ENCODE data around the gene CDKN2AIPNL. TPM values are rescaled to one million over a fixed set of nuclear protein-coding genes. Genes with fewer than 3 reads are reported as not detected.

CDKN2AIPNL gene, protein sequence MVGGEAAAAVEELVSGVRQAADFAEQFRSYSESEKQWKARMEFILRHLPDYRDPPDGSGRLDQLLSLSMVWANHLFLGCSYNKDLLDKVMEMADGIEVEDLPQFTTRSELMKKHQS
- total RNA-seq (2014; rRNA removed; shearing (Covaris generic)) = 45.0 and 57.5 TPM in 2 replicates

DNA sequence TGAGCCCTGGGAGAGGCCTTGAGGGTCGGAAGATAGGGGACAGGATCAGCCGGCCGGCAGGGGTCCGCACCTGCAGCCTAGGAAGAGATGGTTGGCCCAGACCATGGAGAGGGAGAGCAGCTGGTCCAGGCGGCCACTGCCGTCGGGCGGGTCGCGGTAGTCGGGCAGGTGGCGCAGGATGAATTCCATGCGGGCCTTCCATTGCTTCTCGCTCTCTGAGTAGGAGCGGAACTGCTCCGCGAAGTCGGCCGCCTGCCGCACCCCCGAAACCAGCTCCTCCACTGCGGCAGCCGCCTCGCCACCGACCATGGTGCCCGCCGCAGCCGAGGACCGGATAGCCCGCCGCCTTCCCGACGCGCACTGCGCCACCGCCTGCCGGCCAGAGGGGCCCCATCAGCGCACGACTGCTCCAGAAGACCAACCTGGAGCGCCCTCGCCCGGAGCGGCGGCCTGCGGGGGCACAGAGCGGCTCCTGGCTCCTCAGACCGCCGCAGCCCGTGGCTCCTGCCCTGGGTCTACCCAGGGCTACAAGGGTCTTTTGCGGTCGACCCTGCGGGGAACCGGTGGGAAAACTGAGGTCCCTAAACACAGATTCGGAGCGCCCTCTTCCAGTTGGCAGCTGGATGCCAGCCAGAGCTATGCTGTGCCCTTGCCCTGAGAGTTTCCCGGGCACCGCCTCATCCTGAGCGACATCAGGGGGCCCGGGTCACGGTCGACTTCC is at the start of gene CDKN2AIPNL:
TSS of gene CDKN2AIPNL (minus strand) at position 336 of the 721 bp plus-strand sequence. CDS start at position 309, 27 bp downstream.
- in situ Hi-C loops (cut with HindIII; ENCODE audit: low sequenced_read_pairs) = no loop called here
- DNase-seq (ENCODE audit: low spot score) = peak; percentile 89

DNA sequence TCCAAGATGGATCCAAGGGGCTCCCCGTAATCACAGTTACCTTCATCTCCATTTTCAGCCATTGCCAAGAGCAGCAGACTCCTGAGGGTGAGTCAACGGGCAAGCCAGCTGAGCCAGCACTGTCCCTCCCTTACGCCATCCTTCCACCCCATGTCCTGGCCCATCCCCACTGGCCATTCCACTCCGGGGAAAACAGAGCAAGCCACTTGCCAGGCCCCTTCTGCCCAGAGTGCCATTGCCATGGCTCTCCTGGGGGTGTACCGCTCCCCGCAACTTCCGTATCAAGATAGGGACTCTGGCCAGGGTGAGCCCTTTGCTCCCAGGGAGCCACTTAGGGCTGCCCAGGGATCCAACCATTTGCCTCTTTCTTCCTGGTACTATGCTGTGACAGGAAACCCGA is 48.9 kb upstream of the CDKN2AIPNL start:
- in situ Hi-C loops (cut with HindIII; ENCODE audit: low sequenced_read_pairs) = no loop called here
- DNase-seq (ENCODE audit: low spot score) = no peak

DNA sequence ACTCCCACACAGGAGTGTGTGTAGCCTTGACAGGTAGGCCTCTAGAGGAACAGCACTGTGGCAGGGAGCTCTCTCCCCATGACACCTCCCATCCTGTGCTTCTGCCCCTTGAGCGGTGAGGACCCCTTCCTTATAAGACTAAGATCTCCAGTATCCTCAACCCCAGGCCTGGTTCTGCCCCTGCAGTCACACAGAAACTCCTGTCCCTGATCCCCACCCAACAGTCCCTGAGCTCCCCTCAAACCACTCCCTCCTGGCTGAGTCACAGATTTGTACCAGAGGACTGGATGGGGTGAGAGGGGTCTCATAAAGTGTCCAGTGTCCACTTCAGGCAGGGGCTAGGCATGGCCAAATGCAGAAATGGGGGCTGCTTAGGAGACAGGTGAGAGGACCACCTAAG is 47.8 kb upstream of the CDKN2AIPNL start:
- in situ Hi-C loops (cut with HindIII; ENCODE audit: low sequenced_read_pairs) = no loop called here
- DNase-seq (ENCODE audit: low spot score) = no peak

DNA sequence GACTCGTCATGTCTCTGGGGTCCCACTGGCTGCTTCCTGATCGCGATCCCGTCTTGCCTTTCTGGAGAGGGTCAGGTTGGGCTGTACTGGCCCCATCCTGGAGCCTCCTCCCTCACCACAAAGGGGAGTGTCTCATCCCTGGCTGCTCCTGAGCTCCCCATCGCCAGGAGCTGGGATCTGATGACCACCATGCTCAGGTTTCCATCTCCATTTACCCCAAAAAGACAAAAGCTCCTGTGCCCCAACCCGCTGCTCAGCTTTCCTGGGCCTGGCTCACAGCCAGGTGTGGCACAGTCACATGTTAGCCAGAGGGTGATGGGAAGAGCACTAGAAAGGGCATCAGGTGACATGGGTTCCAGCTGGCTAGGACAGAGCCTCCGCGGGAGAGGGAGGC is 47.3 kb upstream of the CDKN2AIPNL start:
- DNase-seq (ENCODE audit: low spot score) = no peak
- in situ Hi-C loops (cut with HindIII; ENCODE audit: low sequenced_read_pairs) = no loop called here

DNA sequence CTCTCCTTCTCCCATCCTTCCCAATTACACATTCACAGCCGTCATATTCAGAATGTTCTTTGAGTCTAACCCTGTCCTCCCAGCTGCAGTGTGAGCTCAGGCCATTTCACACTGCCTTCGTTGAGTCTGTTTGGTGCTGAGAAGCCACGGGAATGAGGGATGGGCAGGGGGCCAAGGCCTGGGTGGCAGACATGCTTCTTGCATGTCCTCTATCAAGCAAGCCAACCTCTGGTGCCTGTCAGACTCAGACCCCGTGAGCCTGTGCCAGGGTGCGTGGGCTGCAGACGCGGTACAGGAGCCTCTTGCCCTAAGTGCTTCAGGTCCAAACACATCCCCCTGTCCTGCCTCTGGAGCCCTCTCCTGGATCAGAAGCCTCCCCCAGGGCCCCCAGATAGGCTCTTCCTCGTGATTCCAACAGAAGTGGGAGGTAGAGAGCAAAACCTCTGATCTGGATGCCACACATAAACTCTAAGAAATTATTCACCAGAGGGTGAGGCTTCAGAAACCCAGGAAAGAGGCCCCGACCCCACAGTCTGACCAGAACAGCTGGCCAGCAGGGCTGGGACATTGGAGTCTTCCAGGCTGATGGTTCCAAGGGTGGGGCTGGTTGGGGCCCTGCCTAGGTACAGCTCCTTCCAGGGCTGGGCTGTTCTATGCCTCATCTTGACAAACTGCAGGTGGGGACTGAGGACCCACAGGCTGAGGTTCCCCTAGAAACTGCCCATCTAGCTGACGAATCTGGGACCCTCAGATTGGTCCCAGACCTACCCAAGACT is 46.7 kb upstream of the CDKN2AIPNL start:
- DNase-seq (ENCODE audit: low spot score) = no peak
- in situ Hi-C loops (cut with HindIII; ENCODE audit: low sequenced_read_pairs) = no loop called here

DNA sequence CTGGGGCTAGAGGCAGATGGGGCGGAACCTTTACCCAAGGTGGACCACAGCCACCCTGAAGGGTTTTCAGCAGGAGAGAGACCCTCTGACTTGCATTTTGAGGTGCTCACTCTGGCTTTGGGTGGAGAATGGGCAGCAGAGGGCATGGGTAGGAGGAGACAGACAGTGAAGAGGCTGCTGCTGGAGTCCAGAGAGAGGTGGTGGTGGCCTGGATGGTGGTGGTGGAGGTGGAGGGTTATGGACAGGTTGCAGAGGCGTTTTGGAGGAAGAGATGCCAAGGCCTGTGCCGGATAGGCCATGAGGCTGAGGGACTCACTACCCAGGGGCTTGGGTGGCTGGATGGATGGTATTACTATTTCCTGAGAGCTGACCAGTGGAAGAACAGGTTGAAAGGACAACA is 46.1 kb upstream of the CDKN2AIPNL start:
- in situ Hi-C loops (cut with HindIII; ENCODE audit: low sequenced_read_pairs) = no loop called here
- no peak for DNase-seq (ENCODE audit: low spot score)

DNA sequence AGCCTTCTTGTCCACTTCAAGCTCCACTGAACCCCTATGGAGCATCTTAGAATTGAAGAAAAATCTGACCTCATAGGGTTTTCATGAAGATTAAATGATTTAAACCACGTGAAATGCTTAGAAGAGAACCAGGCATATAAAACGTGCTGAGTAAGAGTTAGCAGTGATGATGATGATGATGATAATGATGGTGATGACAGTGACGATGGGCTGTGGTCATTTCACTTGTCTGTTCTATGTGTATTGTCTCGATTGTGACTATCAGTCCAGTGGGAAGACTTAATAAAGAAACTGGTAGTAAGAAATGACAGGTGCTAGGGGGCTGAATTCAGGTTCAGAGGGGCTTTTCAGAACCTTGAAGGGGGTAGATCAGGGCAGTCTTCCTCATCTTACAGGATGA is 45.1 kb upstream of the CDKN2AIPNL start:
- no peak for DNase-seq (ENCODE audit: low spot score)
- in situ Hi-C loops (cut with HindIII; ENCODE audit: low sequenced_read_pairs) = no loop called here

DNA sequence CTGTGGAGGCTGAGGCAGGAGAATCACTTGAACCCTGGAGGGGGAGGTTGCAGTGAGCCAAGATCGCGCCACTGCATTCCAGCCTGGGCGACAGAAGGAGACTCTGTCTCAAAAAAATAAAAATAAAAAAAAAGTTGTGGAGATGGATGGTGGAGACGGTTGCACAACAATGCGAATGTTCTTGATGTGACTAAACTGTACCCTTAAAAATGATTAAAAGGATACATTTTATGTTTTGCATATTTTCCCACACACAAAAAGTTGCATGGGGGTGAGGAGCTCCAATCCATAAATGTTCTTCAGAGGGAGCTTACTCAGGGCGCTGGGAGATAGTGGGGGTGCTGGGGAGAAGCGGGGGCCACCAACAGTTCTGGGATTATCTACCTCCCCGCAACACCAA is 43.8 kb upstream of the CDKN2AIPNL start:
- in situ Hi-C loops (cut with HindIII; ENCODE audit: low sequenced_read_pairs) = no loop called here
- no peak for DNase-seq (ENCODE audit: low spot score)

DNA sequence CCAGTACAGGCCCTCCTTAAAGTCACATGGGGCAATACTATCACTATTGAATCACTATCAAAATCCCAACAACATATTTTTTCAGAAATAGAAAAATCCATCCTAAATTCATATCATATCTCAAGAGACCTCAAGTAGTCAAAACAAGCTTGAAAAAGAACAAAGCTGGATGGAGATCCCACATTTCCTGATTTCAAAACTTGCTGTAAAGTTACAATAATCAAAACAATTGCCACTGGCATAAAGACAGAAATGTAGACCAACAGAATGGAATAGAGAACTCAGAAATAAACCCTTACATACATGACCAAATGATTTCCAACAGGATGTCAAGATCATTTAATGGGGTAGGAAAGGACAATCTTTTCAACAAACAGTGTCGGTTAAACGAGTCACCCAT is 41.3 kb upstream of the CDKN2AIPNL start:
- in situ Hi-C loops (cut with HindIII; ENCODE audit: low sequenced_read_pairs) = no loop called here
- no peak for DNase-seq (ENCODE audit: low spot score)

DNA sequence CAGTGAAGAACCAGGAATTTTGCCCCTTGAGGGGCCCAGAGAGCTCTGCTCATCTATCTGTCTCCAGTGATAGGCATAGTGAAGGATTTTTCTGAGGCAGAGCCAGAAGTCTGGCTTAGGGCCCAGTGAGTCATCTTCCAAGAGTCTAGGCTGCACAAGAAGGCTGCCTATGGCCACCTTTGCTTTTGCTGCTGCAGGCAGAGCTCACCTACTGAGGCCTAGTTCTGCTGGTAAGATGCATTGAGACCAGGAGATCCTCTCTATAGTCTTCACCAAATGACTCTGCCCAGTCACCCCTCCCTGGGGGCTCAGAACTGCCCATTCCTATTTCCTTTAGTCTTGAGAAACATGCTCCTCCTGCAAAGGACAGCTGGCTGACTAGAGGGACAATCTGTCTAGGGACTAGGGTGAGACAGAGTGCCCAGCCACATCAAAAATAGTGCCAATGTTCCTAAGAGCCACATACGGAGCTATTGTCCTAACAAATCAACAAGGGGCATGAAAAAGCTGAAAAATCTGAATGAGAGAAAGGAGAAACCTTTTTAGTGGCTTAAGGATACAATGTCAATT is 40.3 kb upstream of the CDKN2AIPNL start:
- in situ Hi-C loops (cut with HindIII; ENCODE audit: low sequenced_read_pairs) = no loop called here
- peak; percentile 82 for DNase-seq (ENCODE audit: low spot score)

DNA sequence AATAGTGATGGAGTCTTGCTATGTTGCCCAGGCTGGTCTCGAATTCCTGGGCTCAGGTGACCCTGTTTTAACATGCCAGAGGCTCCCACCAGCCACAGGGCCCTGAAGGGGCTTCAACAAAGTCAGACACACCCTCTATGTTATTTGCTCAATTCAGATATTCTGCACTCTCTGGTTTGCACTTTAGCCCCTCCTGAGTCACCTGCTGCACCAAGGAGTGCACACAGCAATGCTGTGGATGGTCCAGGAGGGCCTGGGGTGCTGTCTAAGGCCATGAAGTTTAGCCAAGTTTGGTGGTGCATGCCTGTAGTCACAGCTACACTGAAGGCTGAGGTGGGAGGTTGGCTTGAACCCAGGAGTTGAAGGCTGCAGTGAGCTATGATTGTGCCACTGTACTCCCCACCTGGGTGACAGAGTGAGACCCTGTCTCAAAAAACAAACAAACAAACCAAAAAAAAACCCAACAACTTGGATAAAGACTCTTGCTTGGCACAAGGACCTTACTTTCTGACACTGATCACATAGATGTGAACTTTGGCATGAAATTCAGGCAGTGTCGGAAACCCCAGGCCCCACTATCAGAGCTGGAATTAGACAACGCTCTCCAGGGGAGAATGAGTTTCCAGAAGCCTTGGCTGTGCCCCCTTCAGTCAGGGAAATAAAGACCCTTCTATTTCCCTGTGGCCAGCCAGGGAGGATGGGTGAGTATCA is 39.7 kb upstream of the CDKN2AIPNL start:
- no peak for DNase-seq (ENCODE audit: low spot score)
- in situ Hi-C loops (cut with HindIII; ENCODE audit: low sequenced_read_pairs) = no loop called here

DNA sequence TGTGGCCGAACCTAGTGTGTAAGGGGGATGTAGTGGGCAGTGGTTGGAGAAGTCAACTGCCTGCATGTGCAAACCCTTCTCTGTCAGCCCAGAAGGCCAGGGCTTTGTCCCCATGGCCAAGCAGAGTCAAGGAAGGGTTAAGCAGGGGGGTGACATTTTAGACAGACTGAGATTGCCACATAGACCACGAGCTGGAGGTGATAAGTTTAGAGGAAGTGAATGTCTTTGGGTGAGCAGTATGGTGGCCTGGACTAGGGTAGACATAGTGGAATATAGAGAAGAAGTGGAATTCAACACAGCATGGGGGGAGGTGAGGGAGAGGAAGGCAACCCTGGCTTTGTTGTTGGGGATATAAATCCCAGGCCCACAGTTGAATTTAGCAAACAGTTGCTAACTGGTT is 38.7 kb upstream of the CDKN2AIPNL start:
- DNase-seq (ENCODE audit: low spot score) = no peak
- in situ Hi-C loops (cut with HindIII; ENCODE audit: low sequenced_read_pairs) = no loop called here

DNA sequence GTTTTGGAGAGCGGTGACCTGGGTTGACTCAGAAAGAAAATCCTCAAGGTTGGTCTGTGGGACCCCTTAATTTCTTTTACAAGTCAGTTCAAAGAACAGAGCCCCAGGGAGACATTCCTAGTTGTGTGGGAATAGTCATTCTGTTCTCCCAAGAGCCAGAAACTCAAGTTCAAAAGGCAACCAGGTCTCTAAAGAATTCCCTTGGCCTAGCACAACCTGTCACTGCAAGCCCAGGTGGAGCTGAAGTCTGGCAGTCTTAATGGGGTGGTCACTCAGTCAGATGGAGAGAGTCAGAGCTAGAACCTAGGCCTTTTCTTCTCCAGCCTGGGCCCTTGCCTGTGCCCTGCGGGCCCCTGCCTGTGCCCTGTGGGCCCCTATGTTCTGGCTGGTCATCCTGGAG is 37.5 kb upstream of the CDKN2AIPNL start:
- in situ Hi-C loops (cut with HindIII; ENCODE audit: low sequenced_read_pairs) = no loop called here
- no peak for DNase-seq (ENCODE audit: low spot score)

DNA sequence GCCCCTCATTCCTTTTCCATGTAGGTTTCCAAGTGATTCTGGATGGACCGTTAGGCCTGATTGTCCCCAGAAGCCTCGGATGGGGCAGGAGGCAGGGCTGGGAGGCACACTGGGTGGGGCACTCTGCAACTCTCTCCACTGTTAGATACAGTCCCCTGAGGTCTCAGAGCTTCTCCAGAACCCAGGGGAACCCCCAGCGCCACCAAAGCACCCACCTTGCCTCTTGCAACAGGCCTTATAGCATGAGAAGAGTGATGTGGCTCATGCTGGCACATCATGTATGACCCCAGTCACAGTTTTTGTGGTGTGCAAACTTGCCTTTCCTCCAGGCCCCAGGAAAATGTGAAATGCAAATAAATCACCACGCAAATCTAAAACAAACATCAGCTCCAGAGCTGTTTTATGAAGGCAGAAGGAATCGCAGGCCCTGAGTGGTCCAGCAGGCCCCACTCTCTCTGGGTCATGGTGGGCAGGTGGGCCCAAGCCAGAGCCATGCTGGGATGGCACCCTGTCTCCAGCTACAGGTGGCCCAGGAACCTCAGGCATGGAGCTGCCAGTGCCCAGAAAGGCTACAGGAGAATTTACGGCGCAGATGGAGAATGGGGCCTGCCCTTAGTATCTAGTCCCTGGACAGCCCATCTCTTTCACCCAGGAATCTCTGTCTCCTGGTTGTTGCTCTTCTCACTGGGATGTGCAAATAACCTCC is 36.3 kb upstream of the CDKN2AIPNL start:
- DNase-seq (ENCODE audit: low spot score) = no peak
- in situ Hi-C loops (cut with HindIII; ENCODE audit: low sequenced_read_pairs) = no loop called here

DNA sequence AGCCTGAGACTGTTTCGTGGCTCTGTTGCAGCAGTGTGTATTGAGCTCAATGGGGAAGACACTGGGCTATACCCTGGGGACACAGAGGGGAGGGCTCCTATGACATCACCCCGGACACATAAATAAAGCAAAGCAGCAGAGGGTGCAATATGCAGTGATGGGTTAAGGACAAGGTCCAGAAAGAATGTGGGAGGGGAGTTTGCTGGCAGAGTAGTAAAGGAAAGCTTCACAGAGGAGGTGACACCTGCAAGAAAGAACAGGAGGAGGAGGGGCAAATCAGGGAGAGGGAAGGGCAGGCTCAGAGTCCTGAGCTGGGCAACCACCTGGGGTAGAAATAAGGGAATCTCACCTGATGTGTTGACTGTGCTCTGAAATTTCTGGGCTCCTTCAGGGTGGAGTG is 35.3 kb upstream of the CDKN2AIPNL start:
- DNase-seq (ENCODE audit: low spot score) = no peak
- in situ Hi-C loops (cut with HindIII; ENCODE audit: low sequenced_read_pairs) = no loop called here

DNA sequence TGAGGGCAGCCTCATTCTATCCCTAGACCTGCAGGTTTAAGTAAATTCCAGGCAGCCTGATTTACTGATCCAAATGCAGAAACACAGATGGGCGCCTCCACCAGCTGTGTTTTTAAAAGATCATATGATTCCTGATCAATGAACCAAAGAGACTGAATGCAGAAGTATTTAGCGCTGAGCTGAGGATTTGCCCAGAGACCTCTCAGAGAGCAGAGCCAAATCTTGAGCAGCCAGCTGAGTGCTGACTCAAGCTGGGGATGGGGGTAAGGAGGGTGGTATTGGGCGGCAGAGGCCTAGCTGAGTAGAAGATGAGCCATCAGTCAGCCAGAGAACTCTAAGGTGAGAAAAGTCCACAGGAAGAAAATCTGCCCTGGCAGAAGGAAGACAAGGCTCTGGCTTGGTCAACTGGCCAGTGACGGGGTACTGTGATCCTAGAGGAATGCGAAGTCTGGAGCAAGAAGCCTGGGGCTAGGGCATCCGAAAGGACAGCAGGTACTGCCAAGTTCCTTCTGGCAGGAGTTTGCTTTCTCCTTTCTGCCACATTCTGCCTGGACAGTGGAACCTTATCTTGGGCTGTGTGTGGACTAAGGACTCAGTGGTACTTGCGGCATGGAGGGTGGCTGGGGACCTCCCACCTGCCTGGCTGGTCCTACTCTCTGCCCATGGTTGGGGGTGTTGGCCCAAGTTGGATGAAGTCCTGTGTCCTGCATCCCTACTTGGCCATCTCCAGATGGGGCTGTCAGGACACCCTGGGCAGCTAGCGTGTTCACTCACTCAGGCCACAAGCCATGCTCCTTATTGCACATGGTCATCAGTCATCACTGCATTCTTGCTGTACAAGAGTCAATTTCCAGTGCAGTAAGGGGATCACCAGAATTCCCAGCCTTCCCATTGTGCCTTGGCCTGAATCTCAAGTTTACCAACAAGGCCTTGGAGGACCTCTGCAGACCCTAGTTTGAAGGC is 34.5 kb upstream of the CDKN2AIPNL start:
- in situ Hi-C loops (cut with HindIII; ENCODE audit: low sequenced_read_pairs) = no loop called here

DNA sequence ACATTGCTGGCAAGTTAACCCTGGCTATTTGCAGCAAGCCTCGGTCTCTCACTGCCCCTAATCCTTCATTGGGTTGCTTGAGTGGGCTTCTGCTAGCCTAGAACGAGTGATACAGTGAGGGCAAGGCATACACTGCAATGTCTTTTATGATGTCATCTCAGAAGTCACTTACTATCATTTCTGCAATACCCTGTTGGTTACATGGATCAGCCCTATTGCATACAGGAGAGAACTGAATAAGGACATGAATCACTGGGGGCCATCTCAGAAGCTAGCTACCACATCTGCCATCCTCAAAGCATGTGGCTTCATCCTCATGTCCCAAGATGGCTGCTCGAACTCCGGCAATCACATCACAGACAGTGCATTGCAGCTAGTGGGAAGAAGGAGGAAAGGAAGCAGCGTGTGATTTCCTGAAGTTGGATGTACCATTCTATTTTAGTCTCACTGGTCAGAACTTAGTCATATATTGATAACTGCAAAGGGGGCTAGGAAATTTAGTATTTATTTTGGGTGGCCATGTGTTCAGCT is 33.3 kb upstream of the CDKN2AIPNL start:
- DNase-seq (ENCODE audit: low spot score) = no peak
- in situ Hi-C loops (cut with HindIII; ENCODE audit: low sequenced_read_pairs) = no loop called here

More for the DNA sequence above, 34.5 kb upstream of the CDKN2AIPNL start:
- DNase-seq (ENCODE audit: low spot score) = no peak
